Hepatocyte (in vitro differentiated cells): Measurements from ENCODE around the gene VPS50. TPM values are rescaled to one million over a fixed set of nuclear protein-coding genes. Genes with fewer than 3 reads are reported as not detected.

Source experiments
- DNase-seq: peaks from one replicate; pipeline ENCODE4 v3.0.0-alpha.2; 2016; ENCODE audit warnings: low spot score
- H2AFZ ChIP-seq: fragments of 200-600 bp; sonication (generic); 2 replicates; pipeline ENCODE4 v1.6.0; 2016; ENCODE audit warnings: antibody characterized with exemption, mild to moderate bottlenecking
- H3K27ac ChIP-seq: fragments of 200-600 bp; sonication (generic); 2 replicates; pipeline ENCODE4 v1.5.1; 2016; ENCODE audit warnings: mild to moderate bottlenecking
- H3K27me3 ChIP-seq: fragments of 200-600 bp; sonication (generic); 2 replicates; pipeline ENCODE4 v1.6.1; 2016
- H3K36me3 ChIP-seq: fragments of 200-600 bp; sonication (generic); replicated peaks from 2 replicates; pipeline ENCODE4 v1.5.1; 2016; ENCODE audit warnings: low read depth; ENCODE audit not compliant: insufficient read depth
- H3K4me1 ChIP-seq: fragments of 200-600 bp; sonication (generic); 2 replicates; pipeline ENCODE4 v1.5.1; 2016; ENCODE audit warnings: mild to moderate bottlenecking, moderate library complexity; ENCODE audit not compliant: insufficient read depth
- H3K4me2 ChIP-seq: fragments of 200-600 bp; sonication (generic); 2 replicates; pipeline ENCODE4 v1.6.0; 2016
- H3K4me3 ChIP-seq: fragments of 200-600 bp; sonication (generic); 2 replicates; pipeline ENCODE4 v1.5.1; 2016; ENCODE audit warnings: mild to moderate bottlenecking
- H3K79me2 ChIP-seq: fragments of 200-600 bp; sonication (generic); 2 replicates; pipeline ENCODE4 v1.6.0; 2017; ENCODE audit warnings: mild to moderate bottlenecking
- H3K9me2 ChIP-seq: fragments of 200-600 bp; sonication (generic); replicated peaks from 2 replicates; pipeline ENCODE4 v1.6.0; 2017; ENCODE audit warnings: mild to moderate bottlenecking; ENCODE audit not compliant: insufficient read depth
- H3K9me3 ChIP-seq: fragments of 200-600 bp; sonication (generic); 2 replicates; pipeline ENCODE4 v1.5.1; 2016; ENCODE audit warnings: low read depth, mild to moderate bottlenecking
- H4K20me1 ChIP-seq: fragments of 200-600 bp; sonication (generic); 2 replicates; pipeline ENCODE4 v1.6.0; 2016; ENCODE audit warnings: mild to moderate bottlenecking; ENCODE audit not compliant: insufficient read depth, poor library complexity, severe bottlenecking
- EZH2 ChIP-seq: fragments of 200-600 bp; sonication (generic); IDR thresholded peaks from 2 replicates; pipeline ENCODE4 v1.6.1; 2016; ENCODE audit warnings: antibody characterized with exemption, mild to moderate bottlenecking, borderline replicate concordance
- EZH2phosphoT487 ChIP-seq: fragments of 200-600 bp; sonication (generic); IDR thresholded peaks from one replicate; pipeline ENCODE4 v1.6.1; 2018; ENCODE audit warnings: antibody characterized with exemption, mild to moderate bottlenecking, low read depth, moderate library complexity; ENCODE audit not compliant: unreplicated experiment, severe bottlenecking
- WGBS: methylation state at CpG from one replicate; pipeline ENCODE4 v1.1.6; 2016; ENCODE audit warnings: low lambda C conversion rate; ENCODE audit errors: missing lambda C conversion rate; 5-methylcytosine and 5-hydroxymethylcytosine counted together
- polyA plus RNA-seq: library from polyadenylated mRNA; unstranded; fragments of >200 nt; fragmentation: Nextera tagmentation; extraction: Ambion mirVana; gene quantifications from 2 replicates; pipeline ENCODE4 v1.2.1, GENCODE V29; 2016
- total RNA-seq: library from RNA; depleted of rRNA; stranded (reverse); fragments of >200 nt; gene quantifications from 2 replicates; pipeline ENCODE4 v1.2.3, GENCODE V29; 2014
- TF ChIP-seq, protein P1 (sequence below): fragments of 200-600 bp; sonication (generic); IDR thresholded peaks from 2 replicates; pipeline ENCODE4 v1.5.1; 2016; ENCODE audit warnings: antibody characterized with exemption, mild to moderate bottlenecking; ENCODE audit not compliant: poor library complexity

The VPS50 gene
- total and polyA plus RNA-seq, 2 experiments from 2014 or later, result 10.5 to 32.5 TPM

DNA sequence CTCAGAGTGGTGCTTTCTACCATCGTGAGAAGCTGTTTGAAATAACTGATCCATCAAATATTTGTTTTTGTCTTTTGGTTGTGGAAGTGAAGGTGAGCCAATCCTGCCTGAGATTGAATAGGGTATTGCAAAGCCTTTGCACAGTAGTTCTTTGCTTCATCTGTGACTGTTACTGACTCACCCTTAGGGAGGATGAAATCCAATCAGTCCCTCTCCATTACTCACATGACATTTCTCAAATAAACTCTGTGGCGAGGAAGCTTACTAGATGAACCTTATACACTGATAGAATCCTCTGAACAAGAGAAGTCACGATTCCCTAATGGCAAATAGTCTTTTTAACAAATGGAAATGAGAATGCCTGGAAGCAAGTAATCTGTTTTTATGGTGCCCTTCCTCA is 37.8 kb upstream of the VPS50 start:
- Histone ChIP-seq H2AFZ (no peak overlapping the region), H3K79me2 (no peaks in the 10 kb centered on the region), H3K27ac (peak overlapping the region; percentile 45), H3K4me2 (no peak overlapping the region), H3K27me3 (no peaks in the 10 kb centered on the region), H3K4me1 (no peaks in the 10 kb centered on the region), H4K20me1 (no peaks in the 10 kb centered on the region), H3K9me3 (no peaks in the 10 kb centered on the region), H3K4me3 (no peak overlapping the region), H3K36me3 (no peaks in the 10 kb centered on the region), H3K9me2 (no peaks in the 10 kb centered on the region)
- DNase-seq, result peak; percentile 12
- no peak for TF ChIP-seq EZH2phosphoT487
- TF ChIP-seq, protein P1, sequence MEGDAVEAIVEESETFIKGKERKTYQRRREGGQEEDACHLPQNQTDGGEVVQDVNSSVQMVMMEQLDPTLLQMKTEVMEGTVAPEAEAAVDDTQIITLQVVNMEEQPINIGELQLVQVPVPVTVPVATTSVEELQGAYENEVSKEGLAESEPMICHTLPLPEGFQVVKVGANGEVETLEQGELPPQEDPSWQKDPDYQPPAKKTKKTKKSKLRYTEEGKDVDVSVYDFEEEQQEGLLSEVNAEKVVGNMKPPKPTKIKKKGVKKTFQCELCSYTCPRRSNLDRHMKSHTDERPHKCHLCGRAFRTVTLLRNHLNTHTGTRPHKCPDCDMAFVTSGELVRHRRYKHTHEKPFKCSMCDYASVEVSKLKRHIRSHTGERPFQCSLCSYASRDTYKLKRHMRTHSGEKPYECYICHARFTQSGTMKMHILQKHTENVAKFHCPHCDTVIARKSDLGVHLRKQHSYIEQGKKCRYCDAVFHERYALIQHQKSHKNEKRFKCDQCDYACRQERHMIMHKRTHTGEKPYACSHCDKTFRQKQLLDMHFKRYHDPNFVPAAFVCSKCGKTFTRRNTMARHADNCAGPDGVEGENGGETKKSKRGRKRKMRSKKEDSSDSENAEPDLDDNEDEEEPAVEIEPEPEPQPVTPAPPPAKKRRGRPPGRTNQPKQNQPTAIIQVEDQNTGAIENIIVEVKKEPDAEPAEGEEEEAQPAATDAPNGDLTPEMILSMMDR, result no peak
- no peak for TF ChIP-seq EZH2
- 55% methylated on average over 3 of the region's 3 CpGs for WGBS

DNA sequence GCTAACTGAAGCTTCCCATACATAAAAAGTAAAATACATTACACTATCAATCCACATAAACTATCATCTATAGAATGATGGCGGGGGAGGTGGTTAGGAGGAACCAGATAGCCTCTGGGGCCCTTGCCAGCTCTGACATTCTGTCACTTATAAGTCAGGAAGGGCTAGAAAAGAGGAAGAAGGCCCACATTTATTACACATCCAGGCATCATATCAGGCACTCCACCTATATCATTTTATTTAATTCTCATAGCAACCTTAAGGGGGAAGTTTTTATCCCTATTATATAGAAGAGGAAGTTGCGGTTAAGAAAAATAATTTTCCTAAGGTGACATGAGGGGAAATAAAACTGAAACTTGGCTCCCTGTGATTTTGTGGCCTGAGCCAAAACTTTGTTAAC is 35.8 kb upstream of the VPS50 start:
- no peak overlapping the region for H2AFZ ChIP-seq
- no peak overlapping the region for H3K4me2 ChIP-seq
- 90% methylated on average over 2 of the region's 2 CpGs for WGBS
- no peak overlapping the region for H3K4me3 ChIP-seq
- H3K36me3 ChIP-seq, result no peaks in the 10 kb centered on the region
- H3K4me1 ChIP-seq, result no peaks in the 10 kb centered on the region
- H4K20me1 ChIP-seq, result no peaks in the 10 kb centered on the region
- TF ChIP-seq, protein P1, result no peak
- TF ChIP-seq EZH2, result no peak
- TF ChIP-seq EZH2phosphoT487, result no peak
- H3K9me2 ChIP-seq, result no peaks in the 10 kb centered on the region
- no peak overlapping the region for H3K27ac ChIP-seq
- no peaks in the 10 kb centered on the region for H3K9me3 ChIP-seq
- no peaks in the 10 kb centered on the region for H3K79me2 ChIP-seq
- H3K27me3 ChIP-seq, result no peaks in the 10 kb centered on the region
- DNase-seq, result no peak

DNA sequence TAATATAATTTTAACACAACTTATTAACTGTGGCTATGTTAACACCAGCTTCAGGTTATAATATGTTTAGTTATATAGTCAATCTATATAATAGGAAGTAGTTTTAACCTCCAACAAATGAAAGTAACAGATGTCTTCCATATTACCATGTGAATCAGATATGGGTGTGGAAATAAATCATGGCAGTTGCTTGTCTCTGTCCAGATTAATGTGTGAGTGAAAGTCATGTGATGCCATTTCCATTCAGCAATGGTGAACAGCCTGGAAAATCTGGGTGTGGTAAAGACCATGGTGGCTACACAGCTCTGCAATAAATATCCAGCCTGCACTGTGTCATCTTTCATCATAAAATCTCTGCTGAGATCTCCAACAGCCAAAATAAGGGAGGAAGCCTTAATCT is 33.7 kb upstream of the VPS50 start:
- Histone ChIP-seq H3K9me2 (no peaks in the 10 kb centered on the region), H3K27me3 (no peaks in the 10 kb centered on the region), H3K79me2 (no peaks in the 10 kb centered on the region), H3K27ac (no peak overlapping the region), H3K36me3 (no peaks in the 10 kb centered on the region), H3K4me3 (no peak overlapping the region), H3K9me3 (no peaks in the 10 kb centered on the region), H4K20me1 (no peaks in the 10 kb centered on the region), H2AFZ (no peak overlapping the region), H3K4me2 (no peak overlapping the region), H3K4me1 (peaks cover 12% of the 10 kb centered on the region)
- no peak for DNase-seq
- TF ChIP-seq, protein P1, result no peak
- TF ChIP-seq EZH2phosphoT487, result no peak
- TF ChIP-seq EZH2, result no peak

DNA sequence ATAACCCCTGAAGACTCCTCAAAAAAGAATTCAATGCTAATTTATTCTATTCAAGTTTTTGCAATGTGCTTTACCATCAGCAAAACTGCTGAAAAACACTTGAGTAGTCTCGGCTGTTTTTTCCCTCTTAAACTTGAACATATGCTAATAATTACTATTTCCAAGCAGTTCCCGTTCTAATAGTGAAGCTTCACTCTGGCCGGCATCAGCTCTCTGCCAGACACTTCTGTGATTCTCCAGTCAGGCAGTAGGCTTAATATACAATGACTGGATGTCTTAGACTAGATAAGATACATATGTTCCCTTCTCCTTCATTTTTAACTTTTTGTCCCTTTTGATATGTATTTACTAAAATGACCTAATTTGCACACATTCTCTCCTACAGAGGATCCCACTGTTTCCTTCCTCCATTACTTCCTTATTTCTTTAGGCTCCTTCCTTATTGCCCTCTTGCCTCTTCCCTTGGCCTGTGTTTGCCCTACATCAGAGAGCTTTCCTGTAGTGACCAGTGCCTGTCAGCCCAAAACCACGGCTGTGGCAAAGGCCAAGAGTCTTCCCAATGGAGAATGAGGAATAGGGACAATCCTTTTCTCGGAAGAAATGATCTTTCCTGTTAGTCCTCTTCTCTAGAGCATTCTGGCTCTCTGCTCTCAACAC is 29.4 kb upstream of the VPS50 start:
- H3K27ac ChIP-seq, result peak overlapping the region; percentile 82

More for the DNA sequence above, 29.4 kb upstream of the VPS50 start:
- Histone ChIP-seq H3K79me2 (no peaks in the 10 kb centered on the region), H2AFZ (no peak overlapping the region), H3K4me2 (no peak overlapping the region), H3K36me3 (no peaks in the 10 kb centered on the region), H4K20me1 (no peaks in the 10 kb centered on the region), H3K4me1 (peaks cover 23% of the 10 kb centered on the region), H3K27me3 (no peaks in the 10 kb centered on the region), H3K9me2 (no peaks in the 10 kb centered on the region), H3K4me3 (no peak overlapping the region), H3K9me3 (no peaks in the 10 kb centered on the region)
- WGBS, result 74% methylated on average over 5 of the region's 5 CpGs
- no peak for DNase-seq
- TF ChIP-seq, protein P1, result no peak
- no peak for TF ChIP-seq EZH2
- no peak for TF ChIP-seq EZH2phosphoT487
